ENCODE measurements around the gene PRPSAP1. TPM values are rescaled to one million over a fixed set of nuclear protein-coding genes. Genes with fewer than 3 reads are reported as not detected.
A peak's percentile ranks its signal among the peaks of the same experiment; 100 is the strongest.

The PRPSAP1 gene, protein sequence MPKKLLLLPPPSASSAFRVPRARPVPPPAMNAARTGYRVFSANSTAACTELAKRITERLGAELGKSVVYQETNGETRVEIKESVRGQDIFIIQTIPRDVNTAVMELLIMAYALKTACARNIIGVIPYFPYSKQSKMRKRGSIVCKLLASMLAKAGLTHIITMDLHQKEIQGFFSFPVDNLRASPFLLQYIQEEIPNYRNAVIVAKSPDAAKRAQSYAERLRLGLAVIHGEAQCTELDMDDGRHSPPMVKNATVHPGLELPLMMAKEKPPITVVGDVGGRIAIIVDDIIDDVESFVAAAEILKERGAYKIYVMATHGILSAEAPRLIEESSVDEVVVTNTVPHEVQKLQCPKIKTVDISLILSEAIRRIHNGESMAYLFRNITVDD
- total RNA-seq (ENCODE audit: low replicate concordance) = 48.1 and 57.9 TPM in 2 replicates

DNA sequence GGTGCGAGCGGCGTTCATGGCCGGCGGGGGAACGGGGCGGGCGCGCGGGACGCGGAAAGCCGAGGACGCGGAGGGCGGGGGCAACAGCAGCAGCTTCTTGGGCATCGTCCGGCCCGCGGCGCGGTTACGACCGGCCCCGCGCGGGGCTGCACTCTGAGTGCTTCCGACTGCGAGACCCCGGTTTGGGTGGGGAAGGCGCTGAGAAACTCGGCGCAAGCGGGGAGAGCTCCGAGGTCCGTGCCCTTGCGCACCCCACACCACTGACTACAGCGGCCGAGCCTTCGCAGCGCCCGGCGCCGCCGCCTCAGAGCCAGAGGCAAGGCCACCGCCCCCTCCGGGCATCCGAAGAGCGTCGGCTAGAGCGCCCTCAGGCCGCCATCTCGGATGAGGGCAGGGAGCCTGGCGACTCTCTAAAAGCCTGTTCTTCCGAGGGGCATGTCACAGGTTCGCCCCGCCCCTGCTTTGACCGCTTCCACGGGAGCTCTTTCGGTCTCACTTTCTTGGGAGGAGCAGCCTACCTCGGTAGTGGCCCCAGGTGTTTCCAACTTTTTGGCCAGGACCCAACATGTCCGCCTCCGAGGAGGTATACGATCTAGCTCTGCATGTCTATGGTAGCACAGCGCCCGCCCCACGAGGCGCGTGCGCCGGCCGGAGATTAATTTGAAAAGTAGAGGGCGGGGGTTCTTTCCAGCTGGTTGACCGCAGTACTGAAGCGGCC lies at the start of gene PRPSAP1:
Gene PRPSAP1, minus strand, starts transcription at position 318 of the 718 bp plus-strand sequence. Its CDS starts 213 bp downstream, at position 105.
- TF ChIP-seq, protein P1, sequence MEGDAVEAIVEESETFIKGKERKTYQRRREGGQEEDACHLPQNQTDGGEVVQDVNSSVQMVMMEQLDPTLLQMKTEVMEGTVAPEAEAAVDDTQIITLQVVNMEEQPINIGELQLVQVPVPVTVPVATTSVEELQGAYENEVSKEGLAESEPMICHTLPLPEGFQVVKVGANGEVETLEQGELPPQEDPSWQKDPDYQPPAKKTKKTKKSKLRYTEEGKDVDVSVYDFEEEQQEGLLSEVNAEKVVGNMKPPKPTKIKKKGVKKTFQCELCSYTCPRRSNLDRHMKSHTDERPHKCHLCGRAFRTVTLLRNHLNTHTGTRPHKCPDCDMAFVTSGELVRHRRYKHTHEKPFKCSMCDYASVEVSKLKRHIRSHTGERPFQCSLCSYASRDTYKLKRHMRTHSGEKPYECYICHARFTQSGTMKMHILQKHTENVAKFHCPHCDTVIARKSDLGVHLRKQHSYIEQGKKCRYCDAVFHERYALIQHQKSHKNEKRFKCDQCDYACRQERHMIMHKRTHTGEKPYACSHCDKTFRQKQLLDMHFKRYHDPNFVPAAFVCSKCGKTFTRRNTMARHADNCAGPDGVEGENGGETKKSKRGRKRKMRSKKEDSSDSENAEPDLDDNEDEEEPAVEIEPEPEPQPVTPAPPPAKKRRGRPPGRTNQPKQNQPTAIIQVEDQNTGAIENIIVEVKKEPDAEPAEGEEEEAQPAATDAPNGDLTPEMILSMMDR (IDR thresholded peaks at IDR 0.05; ENCODE audit: insufficient read depth, low read length) = peak; percentile 62
- DNase-seq (ENCODE audit: low read depth) = peak; percentile 93
- H3K4me3 ChIP-seq (ENCODE audit: low read depth, low read length) = peak within 1 kb of the TSS; percentile 85

DNA sequence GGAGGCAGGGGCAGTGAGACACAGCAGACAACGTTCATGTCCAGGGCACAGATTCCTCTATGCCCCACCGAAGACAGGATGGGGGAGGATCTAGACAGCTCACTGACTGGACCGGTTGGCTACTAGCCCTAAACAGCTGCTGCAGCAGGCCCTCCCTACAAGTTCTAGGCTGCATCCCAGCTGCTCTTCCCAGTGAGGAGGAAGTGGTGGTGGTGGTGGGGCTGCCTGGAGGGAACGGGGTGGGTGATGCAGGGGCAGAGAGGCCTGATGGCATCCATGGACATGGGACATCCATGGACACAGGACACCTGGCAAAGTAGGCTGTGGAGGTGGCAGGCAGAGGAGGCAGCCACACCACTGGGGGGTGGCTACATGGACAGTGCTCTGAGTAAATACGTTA lies 49.0 kb upstream of the PRPSAP1 start:
- H3K4me3 ChIP-seq (ENCODE audit: low read depth, low read length) = no peak overlapping the region
- TF ChIP-seq, protein P1 (IDR thresholded peaks at IDR 0.05; ENCODE audit: insufficient read depth, low read length) = no peak
- DNase-seq (ENCODE audit: low read depth) = no peak

DNA sequence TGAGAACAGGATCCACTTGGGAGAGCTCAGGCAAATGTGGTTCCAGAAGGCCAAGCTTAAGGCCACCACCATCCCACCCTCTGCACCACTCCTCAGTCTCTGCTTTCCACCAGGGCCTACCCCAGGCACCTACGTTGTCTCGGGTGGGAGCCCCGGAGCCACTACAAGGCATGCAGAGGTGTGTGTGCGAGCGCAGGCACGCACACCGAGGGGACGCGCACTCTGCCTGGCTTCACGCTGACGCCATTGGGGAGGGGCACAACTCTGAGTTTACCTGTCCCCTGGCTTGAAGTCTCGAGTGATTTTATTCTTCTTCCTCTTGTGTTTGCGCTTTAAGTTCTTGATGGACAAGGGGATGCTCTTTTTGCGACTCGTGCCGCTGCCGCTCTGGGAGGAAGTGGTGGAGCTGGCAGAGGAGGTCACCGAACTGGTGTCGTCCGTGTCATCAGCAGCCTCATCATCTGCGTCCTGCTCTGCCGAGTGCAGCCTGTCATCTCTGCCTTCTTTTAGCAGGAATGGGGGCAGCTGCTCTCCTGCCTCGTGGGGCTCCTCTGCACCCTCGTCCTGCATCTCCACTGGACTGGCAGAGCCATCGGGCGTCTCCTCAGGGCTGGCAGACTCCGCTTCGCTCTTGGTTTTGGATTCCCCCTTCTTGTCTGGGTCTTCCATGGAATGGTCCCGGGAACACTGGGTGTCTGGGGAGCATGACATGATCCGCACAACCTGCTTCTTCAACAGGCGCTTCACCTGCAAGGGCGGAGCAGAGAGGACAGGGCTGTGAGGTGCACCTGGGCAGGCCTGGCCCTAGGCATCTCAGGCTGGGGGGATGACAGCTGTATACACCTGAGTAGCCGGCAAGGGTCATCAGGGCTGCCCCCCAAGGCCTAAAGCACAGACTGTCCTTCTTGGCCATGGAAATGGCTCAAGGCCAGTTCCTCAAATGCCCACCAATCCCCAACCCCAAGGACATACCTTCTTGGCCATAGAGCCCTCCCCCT lies 45.8 kb upstream of the PRPSAP1 start:
- no peak overlapping the region for H3K4me3 ChIP-seq (ENCODE audit: low read depth, low read length)
- DNase-seq (ENCODE audit: low read depth) = no peak
- TF ChIP-seq, protein P1 (IDR thresholded peaks at IDR 0.05; ENCODE audit: insufficient read depth, low read length) = no peak

DNA sequence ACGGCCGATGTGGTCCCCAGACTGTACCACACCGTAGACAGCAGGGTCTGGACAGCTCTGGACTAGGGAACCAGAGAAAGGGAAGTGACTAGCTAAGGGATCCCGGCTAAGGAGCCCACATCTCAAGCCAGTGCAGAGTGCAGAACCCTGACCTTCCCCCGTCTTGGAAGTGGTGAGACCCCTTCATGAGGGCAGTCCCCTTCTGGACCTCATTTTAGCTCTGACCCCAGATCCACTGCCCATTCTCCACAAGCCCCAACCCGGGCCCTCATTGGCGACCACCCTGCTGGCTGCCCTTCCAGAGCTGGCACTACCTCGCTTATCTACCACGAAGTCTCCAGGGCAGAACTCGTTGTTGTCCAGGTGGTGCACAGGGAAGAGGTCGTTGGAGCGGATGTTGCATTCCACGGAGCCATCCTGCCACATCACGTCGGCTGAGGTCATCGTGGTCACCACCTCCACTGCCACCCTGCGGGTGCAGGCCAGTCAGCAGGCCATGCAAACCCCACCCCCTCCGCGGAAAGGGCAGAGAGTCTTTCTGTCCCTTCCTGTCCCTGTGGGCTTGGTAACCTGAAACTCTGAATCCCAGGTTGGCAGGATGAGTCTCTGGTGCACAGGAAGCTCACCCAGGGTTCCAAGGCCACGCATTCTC lies 44.9 kb upstream of the PRPSAP1 start:
- TF ChIP-seq, protein P1 (IDR thresholded peaks at IDR 0.05; ENCODE audit: insufficient read depth, low read length) = no peak
- no peak for DNase-seq (ENCODE audit: low read depth)
- no peak overlapping the region for H3K4me3 ChIP-seq (ENCODE audit: low read depth, low read length)

DNA sequence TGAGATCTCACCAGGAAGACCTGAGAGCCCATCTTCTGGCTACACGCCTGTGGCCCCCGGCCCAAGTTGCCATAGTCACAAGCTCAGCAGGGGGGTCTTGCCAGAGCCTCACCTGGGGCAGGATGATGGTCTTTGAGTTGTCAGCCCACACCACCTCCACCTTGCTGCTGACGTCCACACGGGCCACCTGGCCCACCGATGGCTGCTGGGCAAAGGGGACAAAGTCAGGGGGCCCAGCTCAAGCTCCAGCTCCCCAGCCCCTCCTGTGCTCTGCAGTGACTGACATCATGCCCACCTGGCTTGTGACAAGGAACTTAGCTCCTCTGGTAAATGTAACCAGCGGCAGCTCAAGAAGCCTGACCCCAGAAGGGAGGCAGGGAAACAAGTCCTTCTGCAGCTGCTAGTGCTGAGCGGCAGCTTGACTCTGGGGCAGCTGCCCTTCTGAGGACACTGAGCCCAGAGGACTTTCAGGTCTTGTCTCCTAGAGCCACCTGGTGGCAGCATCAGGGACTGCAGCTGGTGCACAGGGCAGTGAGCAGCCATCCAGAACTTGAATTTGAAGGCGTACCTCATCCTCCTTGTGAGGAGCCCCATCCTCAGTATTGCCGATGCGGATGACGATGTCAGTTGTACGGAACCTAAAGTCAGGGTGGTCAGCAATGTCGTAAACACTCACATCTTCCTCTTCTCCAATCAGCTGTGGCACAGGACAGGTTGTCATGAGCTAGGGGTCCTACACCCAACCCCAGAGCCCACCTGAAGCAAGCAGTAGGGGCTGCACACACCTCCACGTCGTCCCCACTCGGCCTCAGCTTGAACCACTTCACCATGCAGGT lies 44.2 kb upstream of the PRPSAP1 start:
- TF ChIP-seq, protein P1 (IDR thresholded peaks at IDR 0.05; ENCODE audit: insufficient read depth, low read length) = peak; percentile 98
- H3K4me3 ChIP-seq (ENCODE audit: low read depth, low read length) = no peak overlapping the region
- DNase-seq (ENCODE audit: low read depth) = peak; percentile 88

Measured in fibroblast of the aortic adventitia (primary cell).